H9 (cell line): ENCODE data around the gene CELF5. TPM values are rescaled to one million over a fixed set of nuclear protein-coding genes. Genes with fewer than 3 reads are reported as not detected.
"Not testable (repeated sequence)": the region's sequence is repeated elsewhere in the genome, so short reads cannot be mapped to it uniquely, and the experiment has no call there.

Experiments
- DNase-seq: peaks from one replicate; pipeline ENCODE4 v3.0.0-alpha.2; 2017
- H2AFZ ChIP-seq: one replicate; pipeline ENCODE4 v1.6.1; 2013; ENCODE audit warnings: mild to moderate bottlenecking, low read length, control low read depth, moderate library complexity
- H2AK5ac ChIP-seq: 2 replicates; pipeline ENCODE4 v1.6.1; 2013; ENCODE audit warnings: low read length, control low read depth, mixed read lengths; ENCODE audit not compliant: insufficient read length
- H2BK120ac ChIP-seq: one replicate; pipeline ENCODE4 v1.6.1; 2013; ENCODE audit warnings: low read depth, mild to moderate bottlenecking, low read length, control low read depth, inconsistent platforms; ENCODE audit not compliant: poor library complexity, severe bottlenecking
- H2BK12ac ChIP-seq: 2 replicates; pipeline ENCODE4 v1.6.1; 2013; ENCODE audit warnings: low read length, control low read depth, mixed read lengths, low read depth; ENCODE audit not compliant: insufficient read length
- H2BK15ac ChIP-seq: 2 replicates; pipeline ENCODE4 v1.6.1; 2013; ENCODE audit warnings: low read depth, low read length, control low read depth
- H2BK20ac ChIP-seq: one replicate; pipeline ENCODE4 v1.6.1; 2013; ENCODE audit warnings: low read depth, mild to moderate bottlenecking, low read length, control low read depth, inconsistent platforms; ENCODE audit not compliant: poor library complexity, severe bottlenecking
- H2BK5ac ChIP-seq: 2 replicates; pipeline ENCODE4 v1.6.1; 2013; ENCODE audit warnings: low read length, control low read depth, mixed read lengths; ENCODE audit not compliant: insufficient read length
- H3K14ac ChIP-seq: 2 replicates; pipeline ENCODE4 v1.6.1; 2013; ENCODE audit warnings: low read length, control low read depth; ENCODE audit not compliant: insufficient read depth
- H3K18ac ChIP-seq: 2 replicates; pipeline ENCODE4 v1.6.1; 2013; ENCODE audit warnings: low read depth, mild to moderate bottlenecking, mixed read lengths, low read length, control low read depth; ENCODE audit not compliant: insufficient read length
- H3K23ac ChIP-seq: 2 replicates; pipeline ENCODE4 v1.6.1; 2013; ENCODE audit warnings: low read length, control low read depth, mixed read lengths, low read depth; ENCODE audit not compliant: insufficient read length
- H3K23me2 ChIP-seq: 2 replicates; pipeline ENCODE4 v1.6.1; 2013; ENCODE audit warnings: low read depth, mild to moderate bottlenecking, mixed read lengths, low read length, control low read depth; ENCODE audit not compliant: insufficient read length, poor library complexity, severe bottlenecking
- H3K27ac ChIP-seq: 2 replicates; pipeline ENCODE4 v1.5.1; 2013; ENCODE audit warnings: low read length, control low read depth, mixed read lengths, low read depth; ENCODE audit not compliant: insufficient read length
- H3K27me3 ChIP-seq: 2 replicates; pipeline ENCODE4 v1.6.1; 2013; ENCODE audit warnings: low read length, control low read depth, inconsistent platforms; ENCODE audit not compliant: insufficient read depth
- H3K4ac ChIP-seq: 2 replicates; pipeline ENCODE4 v1.6.1; 2013; ENCODE audit warnings: low read depth, mild to moderate bottlenecking, control low read depth, inconsistent platforms, low read length, moderate library complexity
- H3K4me1 ChIP-seq: 2 replicates; pipeline ENCODE4 v1.6.1; 2013; ENCODE audit warnings: low read length, control low read depth, inconsistent platforms; ENCODE audit not compliant: insufficient read depth
- H3K4me2 ChIP-seq: 2 replicates; pipeline ENCODE4 v1.6.1; 2013; ENCODE audit warnings: low read length, control low read depth, mixed read lengths; ENCODE audit not compliant: insufficient read length, insufficient read depth
- H3K56ac ChIP-seq: 2 replicates; pipeline ENCODE4 v1.6.1; 2013; ENCODE audit warnings: low read depth, mild to moderate bottlenecking, mixed read lengths, low read length, control low read depth; ENCODE audit not compliant: insufficient read length
- H3K79me1 ChIP-seq: 2 replicates; pipeline ENCODE4 v1.6.1; 2013; ENCODE audit warnings: low read depth, mild to moderate bottlenecking, moderate library complexity, low read length, control low read depth, inconsistent platforms; ENCODE audit not compliant: insufficient read depth, poor library complexity, severe bottlenecking
- H3K79me2 ChIP-seq: 2 replicates; pipeline ENCODE4 v1.6.1; 2013; ENCODE audit warnings: low read length, control low read depth, inconsistent platforms; ENCODE audit not compliant: insufficient read depth
- H3K9ac ChIP-seq: 2 replicates; pipeline ENCODE4 v1.6.1; 2013; ENCODE audit warnings: low read length, control low read depth, mixed read lengths; ENCODE audit not compliant: insufficient read length; ENCODE audit errors: extremely low read depth
- H3K9me3 ChIP-seq: one replicate; pipeline ENCODE4 v1.6.1; 2013; ENCODE audit warnings: low read depth, low read length, inconsistent platforms; ENCODE audit not compliant: control insufficient read depth
- H3T11ph ChIP-seq: one replicate; pipeline ENCODE4 v1.6.1; 2013; ENCODE audit warnings: mild to moderate bottlenecking, low read length, control low read depth, inconsistent platforms
- H4K20me1 ChIP-seq: one replicate; pipeline ENCODE4 v1.6.1; 2013; ENCODE audit not compliant: control insufficient read depth, insufficient read length, insufficient read depth
- H4K5ac ChIP-seq: 2 replicates; pipeline ENCODE4 v1.6.1; 2013; ENCODE audit warnings: low read depth, mild to moderate bottlenecking, mixed read lengths, low read length, control low read depth; ENCODE audit not compliant: insufficient read length
- H4K8ac ChIP-seq: replicated peaks from 2 replicates; pipeline ENCODE4 v1.6.1; 2013; ENCODE audit warnings: low read length, control low read depth, mixed read lengths, low read depth; ENCODE audit not compliant: insufficient read length
- H4K91ac ChIP-seq: 2 replicates; pipeline ENCODE4 v1.6.1; 2013; ENCODE audit warnings: low read depth, mild to moderate bottlenecking, moderate library complexity, mixed read lengths, low read length, control low read depth; ENCODE audit not compliant: insufficient read length
- H3K27ac Mint-ChIP-seq, 3 experiments: 2 replicates in 2 of 3; 3 replicates in 1 of 3; pipeline ENCODE4 v1.8.0; 2020 to 2021; ENCODE audit warnings: mixed read lengths in 3 of 3, mild to moderate bottlenecking in 1 of 3, moderate library complexity in 1 of 3
- H3K27me3 Mint-ChIP-seq: 2 replicates; pipeline ENCODE4 v1.8.0; 2021; ENCODE audit warnings: low read depth, mild to moderate bottlenecking, moderate library complexity, mixed read lengths
- H3K36me3 Mint-ChIP-seq, 3 experiments: 2 replicates in 2 of 3; 3 replicates in 1 of 3; pipeline ENCODE4 v1.8.0; 2020 to 2021; ENCODE audit warnings: low read depth in 3 of 3, mixed read lengths in 3 of 3; ENCODE audit not compliant: insufficient read depth in 1 of 3
- H3K4me1 Mint-ChIP-seq, 2 experiments: 2 replicates each; pipeline ENCODE4 v1.8.0; 2020; ENCODE audit warnings: mixed read lengths in 2 of 2
- H3K4me3 Mint-ChIP-seq, 2 experiments: 2 replicates in 1 of 2; 3 replicates in 1 of 2; pipeline ENCODE4 v1.8.0; 2020 to 2021; ENCODE audit warnings: mild to moderate bottlenecking in 2 of 2, mixed read lengths in 2 of 2, moderate library complexity in 1 of 2
- H3K9me3 Mint-ChIP-seq, 2 experiments: 2 replicates in 1 of 2; 3 replicates in 1 of 2; pipeline ENCODE4 v1.8.0; 2020; ENCODE audit warnings: mild to moderate bottlenecking in 2 of 2, mixed read lengths in 2 of 2, moderate library complexity in 1 of 2
- CTCF ChIP-seq: fragments of 200-600 bp; sonication (generic); conservative IDR thresholded peaks from 3 replicates; pipeline ENCODE4 v1.8.0; 2021; ENCODE audit warnings: antibody characterized with exemption, mild to moderate bottlenecking
- whole genome bisulfite sequencing: extraction: QIAGEN DNeasy Blood & Tissue Kit; methylation state at CpG from one replicate; pipeline ENCODE4 v1.1.7; 2013; ENCODE audit warnings: missing lambda C conversion rate, low lambda C conversion rate, mixed read lengths; ENCODE audit not compliant: insufficient read length; ENCODE audit errors: extremely low coverage; 5-methylcytosine and 5-hydroxymethylcytosine counted together
- total RNA-seq: library from RNA; stranded (reverse); gene quantifications from 2 replicates; pipeline ENCODE4 v1.2.1, GENCODE V29; 2021

CELF5 gene
- total RNA-seq, 1 experiment from 2014 or later = 4.8 TPM

DNA sequence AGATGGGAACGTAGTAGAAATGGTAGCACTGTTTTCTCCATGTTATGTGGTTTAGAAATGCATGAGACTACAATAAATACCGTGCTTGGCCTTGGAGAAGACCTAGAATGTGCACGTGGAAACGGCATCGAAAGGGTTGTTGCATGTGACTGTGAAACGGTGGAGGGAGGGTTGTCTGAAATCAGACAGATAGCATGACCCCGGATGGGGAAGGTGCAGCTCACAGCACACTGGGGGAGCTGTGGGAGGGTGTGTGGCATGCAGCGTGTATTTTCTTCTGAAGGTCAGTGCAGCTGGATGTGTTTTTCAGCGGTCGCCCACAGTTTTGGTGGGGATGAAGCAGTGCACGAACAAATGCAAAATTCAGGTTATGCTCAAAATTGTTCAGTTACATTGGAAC is 63.4 kb downstream of the CELF5 start:
- H2BK15ac ChIP-seq = no peak overlapping the region
- no peak overlapping the region for H3K14ac ChIP-seq
- no peaks in the 10 kb centered on the region for H3K27me3 ChIP-seq
- no peak overlapping the region for H3K9ac ChIP-seq
- Mint-ChIP-seq H3K9me3 (no peaks in the 10 kb centered on the region), H3K27me3 (peaks cover 5% of the 10 kb centered on the region), H3K27ac (no peak overlapping the region), H3K4me3 (no peak overlapping the region), H3K36me3 (no peaks in the 10 kb centered on the region; a peak in 2 of 7 replicates), H3K4me1 (peaks cover 7 to 15% of the 10 kb centered on the region in 2 experiments)
- no peak overlapping the region for H2BK12ac ChIP-seq
- H3K18ac ChIP-seq = no peak overlapping the region
- H3K4ac ChIP-seq = no peak overlapping the region
- peaks cover 4% of the 10 kb centered on the region for H3K23me2 ChIP-seq
- H3K79me1 ChIP-seq = no peaks in the 10 kb centered on the region
- no peak for DNase-seq
- H2AK5ac ChIP-seq = no peak overlapping the region
- no peak overlapping the region for H2BK120ac ChIP-seq
- no peak overlapping the region for H3K23ac ChIP-seq
- no peaks in the 10 kb centered on the region for H3K9me3 ChIP-seq
- no CpG with 5 or more reads among the region's 11 CpGs for WGBS
- no peaks in the 10 kb centered on the region for H4K20me1 ChIP-seq
- no peak overlapping the region for H4K91ac ChIP-seq
- no peak overlapping the region for H4K8ac ChIP-seq
- no peaks in the 10 kb centered on the region for H3K79me2 ChIP-seq
- H4K5ac ChIP-seq = no peak overlapping the region
- no peak overlapping the region for H2BK20ac ChIP-seq
- no peak overlapping the region for H3K27ac ChIP-seq
- H3K4me2 ChIP-seq = no peak overlapping the region
- no peak overlapping the region for H3T11ph ChIP-seq
- H2BK5ac ChIP-seq = no peak overlapping the region
- no peak overlapping the region for H3K56ac ChIP-seq
- no peaks in the 10 kb centered on the region for H3K4me1 ChIP-seq
- no peak for TF ChIP-seq CTCF
- H2AFZ ChIP-seq = no peak overlapping the region

DNA sequence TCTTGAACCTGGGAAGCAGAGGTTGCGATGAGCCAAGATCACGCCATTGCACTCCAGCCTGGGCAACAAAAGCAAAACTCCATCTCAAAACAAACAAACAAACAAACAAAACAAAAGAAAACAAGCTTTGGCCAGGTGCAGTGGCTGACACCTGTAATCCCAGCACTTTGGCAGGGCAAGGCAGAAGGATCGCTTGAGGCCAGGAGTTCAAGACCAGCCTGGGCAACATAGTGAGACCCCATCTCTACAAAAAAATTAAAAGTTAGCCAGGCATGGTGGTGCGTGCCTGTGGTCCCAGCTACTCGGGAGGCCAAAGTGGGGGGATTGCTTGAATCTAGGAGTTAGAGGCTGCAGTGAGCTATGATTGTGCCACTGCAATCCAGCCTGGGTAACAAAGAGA is 64.0 kb downstream of the CELF5 start:
- not testable (repeated sequence) for H4K91ac ChIP-seq, H2BK5ac ChIP-seq, H3K18ac ChIP-seq, H3K4me3 Mint-ChIP-seq, H2BK15ac ChIP-seq, H2AFZ ChIP-seq, H4K5ac ChIP-seq, H2AK5ac ChIP-seq, H3K56ac ChIP-seq, H3K4ac ChIP-seq, H3K27me3 Mint-ChIP-seq, H3K27ac Mint-ChIP-seq, H3T11ph ChIP-seq, H4K20me1 ChIP-seq, H3K9ac ChIP-seq, H3K79me2 ChIP-seq, H3K9me3 ChIP-seq, H2BK12ac ChIP-seq, H4K8ac ChIP-seq, H3K14ac ChIP-seq, H3K79me1 ChIP-seq, H3K4me1 ChIP-seq, DNase-seq, H3K27me3 ChIP-seq, H3K4me2 ChIP-seq, H3K36me3 Mint-ChIP-seq, H3K27ac ChIP-seq, H3K9me3 Mint-ChIP-seq, H2BK120ac ChIP-seq, H3K23ac ChIP-seq, H2BK20ac ChIP-seq, H3K23me2 ChIP-seq
- WGBS = no CpG with 5 or more reads among the region's 5 CpGs
- peaks cover 7 to 15% of the 10 kb centered on the region in 2 experiments for H3K4me1 Mint-ChIP-seq
